NCI-H524 treated with DMSO at 0.1 percent for 48 hours (cell line): ENCODE measurements around the gene MORN1.
"Not testable (repeated sequence)": the region's sequence is repeated elsewhere in the genome, so short reads cannot be mapped to it uniquely, and the experiment has no call there.

ENCODE experiments used
- DNase-seq: peaks from one replicate; lab custom pipeline; 2025; lab: John Stamatoyannopoulos, UW

MORN1 gene

GRCh38 chr1:2391041-2391930, at the start of gene MORN1, which contains the start of gene RER1:
Gene MORN1 (minus strand): TSS chr1:2391554. CDS start chr1:2391533, 21 bp downstream.
Gene RER1 (plus strand): TSS chr1:2391841. CDS start chr1:2395791, 3,950 bp downstream.
- peak; percentile 84 for DNase-seq

- not testable (repeated sequence) for DNase-seq
Measured at GRCh38 chr1:2440346-2440745, 49.0 kb upstream of the MORN1 start.

GRCh38 chr1:2439369-2439768, 48.0 kb upstream of the MORN1 start:
- DNase-seq, result no peak

- DNase-seq, result no peak
Measured at GRCh38 chr1:2438641-2439040, 47.3 kb upstream of the MORN1 start.

- no peak for DNase-seq
Measured at GRCh38 chr1:2438038-2438437, 46.7 kb upstream of the MORN1 start.

GRCh38 chr1:2437617-2438016, 46.3 kb upstream of the MORN1 start:
- no peak for DNase-seq

GRCh38 chr1:2436876-2437275, 45.5 kb upstream of the MORN1 start:
- no peak for DNase-seq

- no peak for DNase-seq
Measured at GRCh38 chr1:2435746-2436355, 44.5 kb upstream of the MORN1 start.

GRCh38 chr1:2435091-2435490, 43.7 kb upstream of the MORN1 start:
- DNase-seq, result no peak

- no peak for DNase-seq
Measured at GRCh38 chr1:2433936-2434655, 42.7 kb upstream of the MORN1 start.

- no peak for DNase-seq
Measured at GRCh38 chr1:2433196-2433595, 41.8 kb upstream of the MORN1 start.

- no peak for DNase-seq
Measured at GRCh38 chr1:2432441-2432844, 41.1 kb upstream of the MORN1 start.

GRCh38 chr1:2431518-2431917, 40.2 kb upstream of the MORN1 start:
- DNase-seq, result peak; percentile 57

- no peak for DNase-seq
Measured at GRCh38 chr1:2431103-2431502, 39.7 kb upstream of the MORN1 start.

- DNase-seq, result no peak
Measured at GRCh38 chr1:2430592-2430973, 39.2 kb upstream of the MORN1 start.

GRCh38 chr1:2429780-2430591, 38.6 kb upstream of the MORN1 start:
- no peak for DNase-seq

- DNase-seq, result no peak
Measured at GRCh38 chr1:2428490-2428889, 37.1 kb upstream of the MORN1 start.

GRCh38 chr1:2427976-2428375, 36.6 kb upstream of the MORN1 start:
- no peak for DNase-seq

- DNase-seq, result no peak
Measured at GRCh38 chr1:2427051-2427450, 35.7 kb upstream of the MORN1 start.

- DNase-seq, result no peak
Measured at GRCh38 chr1:2426540-2426939, 35.2 kb upstream of the MORN1 start.

GRCh38 chr1:2425892-2426291, 34.5 kb upstream of the MORN1 start:
- DNase-seq, result no peak

GRCh38 chr1:2422523-2422922, 31.2 kb upstream of the MORN1 start:
- DNase-seq, result no peak
